Transverse colon (tissue), 3 donors: ENCODE data around the gene CUTA.

Experiments
- POLR2A ChIP-seq: fragments of 450-650 bp; IDR thresholded peaks from one replicate; pipeline ENCODE4 v1.6.1; 2016; ENCODE audit warnings: antibody characterized with exemption, mild to moderate bottlenecking, moderate library complexity
- TF ChIP-seq, protein P1 (sequence below), 5 experiments: fragments of 200-600 bp in 3 of 5; fragments of 450-650 bp in 2 of 5; sonication (generic) in 3 of 5; IDR thresholded peaks; 1 replicate in 2 of 5; 2 replicates in 3 of 5; pipeline ENCODE4 v1.5.1; 2016 to 2017; ENCODE audit warnings: antibody characterized with exemption in 5 of 5, inconsistent platforms in 3 of 5, mild to moderate bottlenecking in 2 of 5, moderate library complexity in 1 of 5

DNA sequence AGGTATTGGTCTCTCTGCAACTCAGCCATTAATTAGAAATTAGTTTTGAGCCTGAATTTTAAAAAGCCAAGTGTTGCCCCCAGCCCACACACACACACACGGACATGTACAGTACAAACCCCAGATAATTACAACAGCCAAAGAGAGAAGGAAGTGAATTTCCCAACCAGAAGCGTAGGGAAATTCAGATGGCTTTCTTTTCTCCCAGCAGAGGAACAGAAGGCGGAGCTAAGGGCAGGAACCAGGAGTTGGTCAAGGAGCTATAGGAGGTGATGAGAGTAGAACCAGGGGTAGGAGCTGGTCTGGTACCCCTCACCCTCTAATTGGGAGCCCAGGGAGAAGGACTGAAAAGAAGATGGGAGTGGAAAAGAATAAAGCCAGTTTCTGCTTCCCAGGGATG is 32.5 kb upstream of the CUTA start:
- no peak for TF ChIP-seq POLR2A
- TF ChIP-seq, protein P1, sequence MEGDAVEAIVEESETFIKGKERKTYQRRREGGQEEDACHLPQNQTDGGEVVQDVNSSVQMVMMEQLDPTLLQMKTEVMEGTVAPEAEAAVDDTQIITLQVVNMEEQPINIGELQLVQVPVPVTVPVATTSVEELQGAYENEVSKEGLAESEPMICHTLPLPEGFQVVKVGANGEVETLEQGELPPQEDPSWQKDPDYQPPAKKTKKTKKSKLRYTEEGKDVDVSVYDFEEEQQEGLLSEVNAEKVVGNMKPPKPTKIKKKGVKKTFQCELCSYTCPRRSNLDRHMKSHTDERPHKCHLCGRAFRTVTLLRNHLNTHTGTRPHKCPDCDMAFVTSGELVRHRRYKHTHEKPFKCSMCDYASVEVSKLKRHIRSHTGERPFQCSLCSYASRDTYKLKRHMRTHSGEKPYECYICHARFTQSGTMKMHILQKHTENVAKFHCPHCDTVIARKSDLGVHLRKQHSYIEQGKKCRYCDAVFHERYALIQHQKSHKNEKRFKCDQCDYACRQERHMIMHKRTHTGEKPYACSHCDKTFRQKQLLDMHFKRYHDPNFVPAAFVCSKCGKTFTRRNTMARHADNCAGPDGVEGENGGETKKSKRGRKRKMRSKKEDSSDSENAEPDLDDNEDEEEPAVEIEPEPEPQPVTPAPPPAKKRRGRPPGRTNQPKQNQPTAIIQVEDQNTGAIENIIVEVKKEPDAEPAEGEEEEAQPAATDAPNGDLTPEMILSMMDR (IDR thresholded peaks at IDR 0.05), result no peak
